ENCODE results near the gene EIF3L. TPM values are rescaled to one million over a fixed set of nuclear protein-coding genes. Genes with fewer than 3 reads are reported as not detected.

Gene EIF3L
- polyA plus RNA-seq, 10 donors = 1,067 to 1,479 (median 1,268) TPM

DNA sequence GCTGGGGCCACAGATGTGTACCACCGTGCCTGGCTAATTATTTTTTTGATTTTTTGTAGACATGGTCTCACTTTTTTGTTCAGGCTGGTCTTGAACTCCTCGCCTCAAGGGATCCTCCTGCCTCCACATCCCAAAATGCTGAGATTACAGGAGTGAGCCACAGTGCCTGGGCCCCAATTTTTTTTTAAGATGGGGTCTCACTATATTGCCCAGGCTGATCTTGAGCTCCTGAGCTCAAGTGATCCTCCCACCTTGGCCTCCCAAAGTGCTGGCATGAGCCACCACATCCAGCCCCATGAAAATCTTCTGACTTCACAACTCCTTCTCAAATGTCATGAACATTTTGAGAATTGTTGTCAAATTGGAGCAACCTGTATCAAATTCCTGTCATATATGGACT, 2.8 kb upstream of the EIF3L start:
- DNase-seq = no peak

DNA sequence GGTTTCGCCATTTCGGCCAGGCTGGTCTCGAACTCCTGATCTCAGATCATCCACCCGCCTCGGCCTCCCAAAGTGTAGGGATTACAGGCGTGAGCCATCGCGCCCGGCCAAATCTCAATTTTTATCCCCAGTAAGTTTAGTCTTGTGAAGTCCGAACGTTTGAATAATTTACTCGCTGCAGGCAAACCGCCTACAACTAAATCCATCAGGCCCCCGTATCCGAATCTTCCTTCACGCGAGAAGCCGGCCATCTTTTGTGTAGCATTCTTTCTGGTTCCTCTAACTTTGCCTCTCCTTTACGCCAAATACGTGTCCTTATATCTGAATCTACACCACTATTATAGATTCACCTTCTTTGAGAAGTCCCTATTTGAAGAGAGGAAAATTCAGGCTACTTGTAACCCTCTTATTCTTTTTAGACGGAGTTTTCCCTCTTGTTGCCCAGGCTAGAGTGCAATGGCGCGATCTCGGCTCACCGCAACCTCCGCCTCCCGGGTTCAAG, 581 bp upstream of the EIF3L start:
- DNase-seq = peak in 1 of 3 donors; percentile 47

DNA sequence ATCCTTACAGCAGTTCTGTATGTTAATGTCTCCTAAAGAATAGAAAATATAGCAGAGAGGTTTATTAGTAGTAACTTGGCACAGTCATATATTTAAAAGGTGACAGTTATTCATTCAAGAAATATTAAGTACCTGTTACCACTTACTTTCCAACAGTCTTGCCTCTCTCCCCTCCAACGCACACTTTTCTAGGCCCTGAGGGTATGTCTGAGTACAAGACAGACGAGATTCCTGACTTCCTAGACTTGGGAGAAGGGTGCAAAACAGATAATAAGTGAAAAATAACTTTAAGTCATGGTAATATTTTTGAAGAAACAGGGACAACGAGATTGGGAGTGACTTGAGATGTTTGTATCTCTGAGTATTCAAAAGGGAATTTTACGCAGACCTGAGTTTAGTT, 1.6 kb downstream of the EIF3L start:
- DNase-seq = no peak

DNA sequence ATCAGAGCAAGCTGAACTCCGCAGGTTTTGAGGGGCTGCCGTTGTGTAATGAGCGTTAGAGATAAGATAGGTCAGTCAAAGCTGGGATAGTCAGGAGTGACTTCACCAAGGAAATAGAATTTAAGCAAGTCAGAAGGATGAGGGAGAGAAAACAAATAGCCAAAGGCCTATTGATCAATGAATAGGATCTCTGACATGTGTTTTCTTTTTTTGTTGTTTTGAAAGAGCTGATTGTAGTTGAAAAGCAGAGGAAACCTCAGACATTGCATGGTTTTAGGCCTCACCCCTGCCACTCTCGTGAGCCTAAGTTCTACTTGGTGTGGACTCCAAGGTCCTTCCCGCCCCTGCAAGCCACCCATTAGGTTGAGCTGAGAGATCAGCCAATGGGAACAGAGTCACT, 3.2 kb downstream of the EIF3L start:
- DNase-seq = no peak

DNA sequence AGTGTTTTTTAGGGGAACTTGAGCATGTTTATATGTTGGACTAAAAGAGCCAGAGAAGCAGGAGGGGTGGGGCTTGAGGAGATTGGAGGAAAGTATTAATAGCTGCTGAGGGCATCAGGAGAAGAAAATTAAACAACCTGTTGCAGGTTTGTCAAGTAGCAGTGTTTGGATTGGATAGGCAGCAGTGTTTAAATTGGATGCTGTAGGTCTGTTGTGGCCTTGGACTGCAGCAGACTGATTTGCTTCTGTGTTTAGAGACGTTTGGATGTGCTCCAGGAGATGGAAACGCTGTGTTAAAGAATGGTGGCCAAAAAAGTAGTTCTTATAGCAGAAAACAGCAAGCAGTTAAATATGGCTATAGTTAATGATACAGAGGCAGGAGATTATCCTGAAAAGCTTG, 5.7 kb downstream of the EIF3L start:
- no peak for DNase-seq

DNA sequence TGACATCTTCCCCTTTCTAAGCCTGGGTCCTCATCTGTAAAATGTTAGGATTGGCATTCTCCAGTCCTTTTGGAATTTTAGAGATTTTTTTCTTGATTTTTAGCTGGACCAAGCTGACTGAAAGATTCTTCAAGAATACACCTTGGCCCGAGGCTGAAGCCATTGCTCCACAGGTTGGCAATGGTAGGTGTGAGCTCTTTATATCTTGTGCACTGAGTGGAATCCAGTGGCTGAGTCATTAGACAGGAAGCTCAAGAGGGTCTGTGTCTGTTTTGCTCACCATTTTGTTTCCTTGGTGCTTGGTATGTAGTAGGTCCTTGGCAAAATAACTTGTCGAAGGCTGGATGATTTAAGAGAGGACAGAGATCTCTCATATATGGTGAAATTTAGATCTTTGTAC, 6.2 kb downstream of the EIF3L start:
- no peak for DNase-seq

DNA sequence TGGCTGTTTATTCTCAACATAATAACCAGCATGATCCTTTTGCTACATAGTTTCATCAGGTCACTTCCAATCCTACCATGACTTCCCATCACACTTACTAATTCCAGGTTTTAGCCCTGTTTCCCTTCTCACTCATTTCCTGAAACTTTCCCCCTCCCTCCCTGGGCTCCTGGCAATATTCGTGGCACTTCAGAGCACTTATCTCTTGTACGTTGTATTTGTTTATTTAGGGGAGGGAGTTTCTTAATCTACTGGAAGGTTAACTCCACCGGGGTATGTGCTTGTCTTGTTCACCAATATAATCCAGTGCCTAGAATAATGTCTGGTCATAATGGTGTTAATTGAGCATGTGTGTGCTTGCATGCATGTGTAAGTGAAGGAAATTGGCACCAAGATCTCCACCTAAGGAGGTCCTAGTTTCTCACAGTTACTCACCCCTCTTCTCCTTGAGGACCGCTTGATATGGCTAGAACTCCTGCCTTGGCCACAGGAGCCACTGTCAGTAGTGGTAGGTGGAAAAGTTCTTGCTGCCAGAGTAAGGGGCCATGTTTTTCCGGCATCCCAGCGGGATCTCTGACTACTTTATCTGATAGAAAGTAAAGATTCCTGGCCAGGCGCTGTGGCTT, 11.7 kb downstream of the EIF3L start:
- DNase-seq = no peak

DNA sequence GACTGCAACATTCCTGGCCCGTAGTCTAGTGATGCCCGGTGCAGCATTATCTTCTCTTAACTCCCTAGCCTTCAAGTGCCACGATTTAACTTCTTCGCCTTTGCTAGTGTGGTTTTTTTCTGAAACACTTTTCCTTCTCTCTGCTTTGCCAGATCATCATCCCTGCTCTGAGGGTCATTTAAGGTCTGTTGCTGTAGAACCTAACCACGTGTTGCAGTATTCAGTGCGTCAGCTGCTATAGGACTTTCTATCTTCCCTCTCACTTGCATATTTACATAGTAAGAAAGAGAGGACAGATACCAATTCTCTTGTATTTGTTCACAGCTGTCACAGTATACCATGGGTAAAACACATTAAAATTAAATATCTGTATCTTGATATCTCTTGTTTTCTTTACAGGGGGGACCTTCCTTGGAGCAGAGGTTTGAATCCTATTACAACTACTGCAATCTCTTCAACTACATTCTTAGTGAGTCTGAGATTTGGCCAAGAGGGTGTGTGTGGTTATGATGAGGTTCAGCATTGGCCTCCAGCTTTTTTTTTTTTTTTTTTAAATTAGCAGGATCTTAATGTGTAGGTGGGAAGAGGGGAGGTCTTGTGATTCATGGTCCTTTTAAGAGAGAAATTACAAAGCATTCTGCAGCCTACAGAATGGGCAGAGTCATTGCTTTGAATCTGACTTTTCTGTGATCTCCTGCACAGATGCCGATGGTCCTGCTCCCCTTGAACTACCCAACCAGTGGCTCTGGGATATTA, 13.5 kb downstream of the EIF3L start:
- DNase-seq = no peak

DNA sequence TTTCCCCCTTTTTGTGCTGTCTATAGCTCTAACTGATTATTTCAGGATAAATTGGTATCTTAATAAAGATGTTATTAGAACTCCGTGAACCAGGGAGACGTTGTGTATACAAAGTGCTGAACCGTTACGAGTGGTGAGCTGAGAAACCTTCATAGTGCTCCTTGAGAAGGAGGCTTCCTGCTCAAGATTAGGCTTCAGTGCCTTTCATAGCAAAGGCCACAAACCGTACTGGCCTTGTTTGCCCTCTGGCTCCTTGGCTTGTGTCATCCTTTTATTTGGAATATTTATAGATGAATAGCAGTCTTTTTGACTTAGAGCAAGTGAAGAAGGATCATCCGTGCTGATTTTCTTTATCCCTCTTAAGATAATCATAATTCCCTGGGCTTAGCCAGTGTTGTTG, 16.3 kb downstream of the EIF3L start:
- no peak for DNase-seq

DNA sequence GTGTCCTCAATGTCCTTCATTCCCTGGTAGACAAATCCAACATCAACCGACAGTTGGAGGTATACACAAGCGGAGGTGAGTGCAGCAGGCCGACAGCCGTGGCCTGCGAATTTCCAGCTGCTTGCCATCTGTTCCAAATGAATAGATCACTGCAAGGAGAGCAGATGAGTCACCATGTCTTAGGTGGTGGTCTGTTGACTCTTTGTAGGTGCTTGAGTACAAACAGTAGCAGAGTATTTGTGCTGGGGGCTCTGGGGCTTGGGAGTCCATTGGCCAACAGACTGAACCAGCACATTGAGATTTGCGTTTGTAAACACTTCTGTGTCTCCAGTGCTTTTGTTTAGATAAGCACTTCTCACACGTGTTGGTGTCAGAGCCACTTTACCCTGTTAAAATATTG, 21.1 kb downstream of the EIF3L start:
- DNase-seq = no peak

DNA sequence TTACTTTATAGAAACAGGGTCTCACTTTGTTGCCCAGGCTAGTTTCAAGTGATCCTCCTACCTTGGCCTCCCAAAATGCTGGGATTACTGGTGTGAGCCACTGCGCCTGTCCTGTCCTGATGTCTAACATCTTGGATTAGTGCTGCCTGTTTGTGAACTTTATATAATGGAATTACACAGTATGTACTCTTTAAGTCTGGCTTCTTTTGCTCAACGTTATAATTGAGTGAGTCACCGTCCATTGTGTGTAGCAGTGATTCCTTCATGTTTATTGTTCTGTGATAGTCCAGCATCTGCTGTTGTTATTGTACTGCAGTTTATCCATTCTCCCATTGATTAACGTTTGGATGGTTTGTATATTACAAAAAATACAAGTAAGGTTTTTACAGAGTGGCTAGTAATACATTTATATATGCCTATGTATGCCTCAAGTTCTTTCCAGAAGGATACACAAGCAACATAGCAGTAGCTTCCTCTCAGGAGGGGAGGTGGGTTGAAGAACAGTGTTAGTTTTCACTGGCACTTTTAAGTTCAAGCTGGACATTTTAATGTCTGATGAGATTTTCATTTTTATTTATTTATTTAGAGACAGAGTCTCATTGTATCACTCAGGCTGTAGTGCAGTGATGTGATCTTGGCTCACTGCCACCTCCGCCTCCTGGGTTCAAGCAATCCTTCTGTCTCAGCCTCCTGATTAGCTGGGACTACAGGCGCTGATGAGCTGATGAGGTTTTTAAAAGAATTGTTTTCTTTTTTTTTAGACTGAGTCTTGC, 31.6 kb downstream of the EIF3L start:
- no peak for DNase-seq

DNA sequence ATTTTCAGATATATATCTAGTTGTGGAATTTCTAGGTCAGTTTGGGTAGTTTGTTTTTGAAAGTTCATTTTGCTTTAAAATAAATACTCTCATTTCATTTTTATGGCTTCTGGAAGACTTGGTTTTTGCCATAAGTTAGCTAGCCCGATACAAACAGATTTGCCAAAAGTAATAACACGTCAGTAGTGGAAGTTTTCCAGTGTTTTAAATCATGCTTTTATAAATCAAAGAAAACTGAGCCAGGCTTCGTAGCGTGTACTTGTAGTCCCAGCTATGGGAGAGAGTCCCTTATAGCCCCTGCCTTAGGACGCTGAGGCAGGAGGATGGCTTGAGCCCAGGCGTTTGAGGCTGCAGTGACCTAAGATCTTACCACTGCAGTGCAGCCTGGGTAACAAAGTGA, 35.2 kb downstream of the EIF3L start:
- peak; percentile 47 to 88 (median 72) for DNase-seq

DNA sequence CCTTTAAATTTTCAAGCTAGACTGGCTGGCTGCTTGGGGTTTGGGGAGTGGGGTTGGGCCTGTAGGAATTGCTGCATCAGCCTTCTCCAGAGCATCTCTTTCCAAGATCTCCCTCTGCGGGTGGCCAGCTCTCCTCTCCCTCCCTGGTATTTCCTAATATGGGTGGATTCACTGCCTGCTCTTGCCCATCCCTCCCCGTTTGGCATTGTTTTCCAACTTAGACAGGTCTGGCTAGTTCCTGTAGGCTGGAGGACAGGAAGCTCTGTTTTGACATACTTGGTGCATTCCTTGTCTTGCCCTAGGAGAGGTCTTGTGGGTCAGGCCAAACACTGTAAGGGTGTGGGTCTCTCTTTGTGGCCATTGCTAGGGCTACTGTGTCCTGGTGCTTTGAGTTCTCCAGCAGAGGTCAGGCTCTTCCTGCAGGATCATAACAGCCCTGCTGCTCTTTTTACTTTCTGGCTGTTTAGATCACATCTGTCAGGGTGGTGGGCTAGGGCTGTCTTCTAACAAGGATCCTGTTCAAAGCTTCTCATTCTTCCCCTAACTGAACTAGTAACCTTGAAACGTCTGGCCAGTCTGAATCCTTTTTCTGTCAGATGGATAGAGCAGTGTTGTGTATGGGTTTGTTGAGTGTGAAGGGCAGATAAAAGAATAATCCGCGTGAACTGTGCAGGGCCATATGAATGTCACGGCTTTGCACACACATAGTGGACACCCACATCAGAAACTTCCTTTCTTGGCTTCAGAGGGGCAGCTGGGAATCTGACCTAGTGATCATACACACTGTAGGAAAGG, 38.6 kb downstream of the EIF3L start:
- peak in 2 of 3 donors; percentile 60 to 63 for DNase-seq

DNA sequence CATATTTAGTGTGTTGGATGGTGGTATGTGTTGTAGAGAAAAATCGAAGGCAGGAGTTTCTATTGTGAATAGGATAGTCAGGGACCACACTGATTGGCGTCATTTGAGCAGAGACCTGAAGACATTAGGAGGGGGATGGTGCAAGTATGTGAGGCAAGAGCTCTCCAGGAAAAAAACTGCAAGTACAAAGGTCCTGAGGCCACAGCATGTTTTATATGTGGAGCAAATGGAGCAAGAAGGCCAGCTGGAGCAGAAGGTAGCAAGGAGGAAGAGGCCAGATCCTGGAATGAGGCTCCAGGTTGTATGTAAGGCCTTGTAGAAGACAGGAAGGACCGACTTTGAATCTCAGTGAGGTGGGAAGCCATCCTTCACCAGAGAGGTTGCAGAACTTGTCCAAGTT, 42.7 kb downstream of the EIF3L start:
- DNase-seq = no peak

DNA sequence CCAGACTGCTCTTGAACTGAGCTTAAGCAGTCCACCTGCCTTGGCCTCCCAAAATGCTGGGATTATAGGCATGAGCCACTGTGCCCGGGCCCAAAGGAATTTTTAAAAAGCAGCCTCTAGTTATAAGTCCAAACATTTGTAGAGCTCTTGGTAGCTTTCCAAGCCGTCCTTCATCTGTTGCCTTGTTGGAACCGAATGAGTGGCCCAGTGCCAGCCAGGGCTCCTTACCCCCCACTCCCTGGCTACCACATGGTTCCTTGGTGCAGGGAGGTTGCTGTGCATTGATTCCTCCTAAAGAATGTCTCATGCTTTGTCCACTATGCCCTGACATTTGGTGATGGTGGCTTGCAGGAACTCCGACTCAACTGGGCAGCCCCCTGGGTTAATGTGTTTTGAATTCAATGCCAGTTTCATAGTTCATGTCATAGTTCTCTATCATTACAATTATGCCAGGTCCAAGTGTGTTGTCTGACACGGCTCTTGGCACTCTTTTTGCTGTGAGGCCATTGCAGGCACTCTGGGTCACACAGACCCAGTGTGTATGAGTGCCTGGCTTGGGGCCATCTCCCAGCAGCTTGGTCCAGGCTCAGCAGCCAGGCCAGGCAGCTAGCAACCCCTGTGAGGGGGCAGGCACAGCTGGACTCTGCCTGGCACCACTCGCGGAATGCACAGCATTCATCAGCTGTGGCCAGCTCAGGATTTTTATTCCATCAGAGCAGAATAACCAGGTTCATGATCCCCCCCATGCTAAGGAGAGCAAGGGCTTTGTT, 43.5 kb downstream of the EIF3L start:
- peak in 2 of 3 donors; percentile 31 to 69 for DNase-seq

DNA sequence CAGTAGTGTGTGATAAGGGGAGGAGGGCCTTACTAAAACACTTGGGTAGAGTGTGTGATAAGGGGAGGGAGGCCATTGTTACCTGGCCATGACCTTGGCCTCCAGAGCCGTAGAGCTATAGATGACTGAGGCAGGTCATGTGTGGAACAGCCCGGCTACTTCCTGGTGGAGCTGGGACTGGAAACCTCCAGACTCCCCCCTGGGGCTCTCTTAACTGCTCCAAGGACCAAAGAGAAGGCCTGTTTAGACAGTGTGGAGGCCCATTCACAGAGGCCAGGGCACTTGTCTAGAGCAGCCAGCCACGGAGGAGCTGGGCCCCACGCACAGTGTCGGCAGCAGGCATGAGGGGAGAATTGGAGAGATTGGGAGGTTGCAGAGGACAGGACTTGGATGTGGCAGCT, 44.4 kb downstream of the EIF3L start:
- no peak for DNase-seq

DNA sequence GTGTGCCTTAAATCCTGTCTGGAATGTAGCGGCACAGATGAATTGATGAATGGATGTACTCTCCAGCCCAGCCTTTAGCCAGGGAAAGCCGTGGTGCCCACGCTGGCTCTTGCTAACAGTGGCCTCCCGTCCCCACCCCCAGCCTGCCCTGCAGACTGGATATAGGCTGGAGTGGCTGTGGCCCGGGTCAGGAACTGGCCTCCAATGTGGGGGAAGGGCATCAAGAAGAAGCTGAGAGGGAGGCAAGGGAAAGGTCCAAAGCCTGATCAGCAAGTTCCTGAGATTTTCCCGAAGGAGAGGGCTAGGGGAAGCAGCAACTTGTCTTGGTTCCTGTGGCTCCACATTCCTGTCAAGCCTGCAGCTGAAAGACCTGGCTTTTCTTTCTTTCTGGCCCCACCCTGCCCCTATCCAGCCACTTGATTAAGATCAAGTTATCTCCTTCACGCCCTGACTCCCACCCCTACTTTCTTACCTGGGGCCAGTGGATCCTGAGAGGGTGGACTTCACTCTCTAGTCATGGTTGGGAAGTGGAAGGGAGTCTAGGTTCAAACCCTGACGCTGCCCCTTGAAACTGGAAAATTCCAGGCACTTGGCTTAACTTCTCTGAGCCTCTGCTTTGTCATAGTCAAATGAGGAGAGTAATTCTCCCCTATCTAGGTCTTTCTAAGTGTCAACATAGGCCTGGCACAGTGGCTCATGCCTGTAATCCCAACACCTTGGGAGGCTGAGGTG, 45.9 kb downstream of the EIF3L start:
- no peak for DNase-seq

DNA sequence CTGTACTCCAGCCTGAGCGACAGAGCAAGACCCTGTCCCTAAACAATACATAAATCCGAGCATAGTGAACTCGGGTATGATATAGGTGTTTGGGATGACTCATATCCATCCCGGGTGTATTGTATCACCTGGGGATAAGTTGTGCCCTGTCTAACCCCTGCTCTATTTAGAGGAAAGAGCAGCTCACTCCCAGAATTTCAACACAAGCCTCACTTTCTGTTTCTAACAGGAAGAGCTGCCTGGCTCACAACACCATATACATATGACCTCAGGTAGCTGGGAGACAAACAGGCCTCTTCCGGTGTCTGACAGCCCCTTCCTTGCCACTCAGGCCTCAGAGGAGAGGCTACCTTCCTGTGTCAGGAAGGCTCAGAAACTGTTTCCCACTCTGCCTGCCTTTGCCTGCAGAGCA, 47.0 kb downstream of the EIF3L start:
- no peak for DNase-seq

DNA sequence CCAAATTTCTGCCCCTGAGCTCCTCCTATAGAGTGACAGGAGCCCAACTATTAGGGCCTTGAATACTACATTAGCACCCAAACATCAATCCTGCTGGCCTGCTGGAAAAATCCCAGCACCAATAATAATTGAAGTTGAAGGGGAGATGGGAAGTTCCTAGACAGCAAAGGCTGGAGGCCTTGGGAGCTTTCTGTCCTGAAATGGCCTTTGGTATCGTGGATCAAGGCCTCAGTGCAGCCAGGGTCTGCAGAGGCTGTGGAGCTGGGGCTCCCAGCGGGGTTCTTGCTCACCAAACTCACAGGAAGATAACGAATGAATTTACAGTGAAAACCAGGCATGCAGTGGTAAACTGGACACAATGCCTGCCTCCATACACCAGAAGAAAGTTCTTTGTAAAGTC, 47.7 kb downstream of the EIF3L start:
- no peak for DNase-seq

DNA sequence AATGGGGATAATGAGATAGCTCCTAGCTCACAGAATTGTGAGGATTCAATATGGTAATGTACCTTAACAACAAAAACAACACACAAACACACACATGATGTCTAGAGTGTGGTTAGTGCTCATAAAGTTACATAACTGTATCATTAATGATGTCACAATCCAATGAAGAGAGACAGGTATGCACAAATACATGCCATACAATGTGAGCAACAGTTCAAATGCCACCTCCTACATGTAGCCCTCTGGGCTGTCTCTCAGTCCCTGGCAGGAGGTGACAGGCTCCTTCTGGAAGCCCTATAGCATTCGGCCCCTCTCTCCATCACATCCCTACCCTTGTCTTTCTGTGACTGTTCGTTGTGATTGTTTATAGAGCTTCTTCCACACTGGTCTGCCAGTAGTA, 48.6 kb downstream of the EIF3L start:
- no peak for DNase-seq

All from muscle of back (tissue), 11 donors.